K562 (cell line): ENCODE results near the gene NXPH4. TPM values are rescaled to one million over a fixed set of nuclear protein-coding genes. Genes with fewer than 3 reads are reported as not detected.

ENCODE experiments used
- LEF1 ChIP-seq: fragments of 450-650 bp; IDR thresholded peaks from 2 replicates; pipeline ENCODE4 v1.6.1; 2016; ENCODE audit warnings: mild to moderate bottlenecking
- RBM15 ChIP-seq: fragments of 200-400 bp; formaldehyde crosslinking; IDR thresholded peaks from 2 replicates; pipeline ENCODE4 v1.6.1; 2018; ENCODE audit warnings: mild to moderate bottlenecking, low read length, moderate library complexity; ENCODE audit not compliant: insufficient read depth
- RBM39 ChIP-seq: fragments of 200-400 bp; formaldehyde crosslinking; optimal IDR thresholded peaks from 2 replicates; pipeline ENCODE3; 2018; ENCODE audit warnings: low read depth, low read length
- TEAD2 ChIP-seq: fragments of 450-650 bp; IDR thresholded peaks from 2 replicates; pipeline ENCODE4 v1.6.1; 2016; ENCODE audit warnings: missing genetic modification characterization, control low read depth, missing compliant biosample characterization
- ZBTB7A ChIP-seq: IDR thresholded peaks from 2 replicates; pipeline ENCODE4 v1.6.1; 2011; ENCODE audit warnings: low read depth, mild to moderate bottlenecking, low read length, moderate library complexity, borderline replicate concordance; ENCODE audit not compliant: control insufficient read depth
- ZKSCAN3 ChIP-seq: fragments of 250-450 bp; sonication (Bioruptor Pico); IDR thresholded peaks from 2 replicates; pipeline ENCODE4 v1.4.0; 2020
- polyA plus RNA-seq, 8 experiments: library from polyadenylated mRNA; depleted of rRNA in 4 of 8; stranded (reverse) in 5 of 8; unstranded in 3 of 8; fragments of >200 nt; fragmentation: Nextera tagmentation in 2 of 8; fragmentation: Illumina TruSeq in 1 of 8; extraction: Ambion mirVana in 2 of 8; extraction: Trizol in 1 of 8; gene quantifications; 2 replicates each; pipeline versions ENCODE4 v1.2.1 to v1.2.3, GENCODE V29; 2011 to 2014; ENCODE audit warnings: inconsistent platforms in 1 of 8, missing spikeins in 1 of 8
- total RNA-seq, 7 experiments: library from RNA; depleted of rRNA in 6 of 7; stranded (reverse); fragments of >200 nt in 6 of 7; fragmentation: Illumina TruSeq in 2 of 7; extraction: Trizol in 2 of 7; gene quantifications; 2 replicates each; pipeline versions ENCODE4 v1.2.1 to v1.2.3, GENCODE V29; 2011 to 2021; ENCODE audit warnings: low replicate concordance in 1 of 7
- TF ChIP-seq, protein P1 (sequence below): sonication (generic); formaldehyde crosslinking; IDR thresholded peaks from 2 replicates; pipeline ENCODE4 v1.8.0; 2022; ENCODE audit warnings: missing genetic modification reagents, mild to moderate bottlenecking, moderate library complexity, borderline replicate concordance
- TF ChIP-seq, protein P2 (sequence below): IDR thresholded peaks from 3 replicates; pipeline ENCODE4 v1.6.1; 2011; ENCODE audit warnings: borderline replicate concordance, mild to moderate bottlenecking, moderate library complexity; ENCODE audit not compliant: insufficient read length; ENCODE audit errors: extremely low read depth
- TF ChIP-seq, protein P3 (sequence below): fragments of 200-600 bp; sonication (generic); IDR thresholded peaks from one replicate; pipeline ENCODE4 v1.6.1; 2012; ENCODE audit warnings: mild to moderate bottlenecking, low read depth, low read length, inconsistent platforms

The NXPH4 gene
- total and polyA plus RNA-seq, 9 of the 15 experiments (the other 6 are each of a cell fraction or from before 2014, with no cell fraction given) = 0.49 to 2.7 (median 1.1) TPM; not detected in 4

GRCh38 chr12:57235017-57235727 is 18.6 kb downstream of the NXPH4 start (continued):
- TF ChIP-seq ZBTB7A (peak; percentile 64; the same call in 1 of the 2 replicates), LEF1 (no peak), RBM39 (no peak), ZKSCAN3 (CRISPR knock-in tag) (no peak), TEAD2 (tag) (no peak), RBM15 (no peak)
- TF ChIP-seq, protein P1, sequence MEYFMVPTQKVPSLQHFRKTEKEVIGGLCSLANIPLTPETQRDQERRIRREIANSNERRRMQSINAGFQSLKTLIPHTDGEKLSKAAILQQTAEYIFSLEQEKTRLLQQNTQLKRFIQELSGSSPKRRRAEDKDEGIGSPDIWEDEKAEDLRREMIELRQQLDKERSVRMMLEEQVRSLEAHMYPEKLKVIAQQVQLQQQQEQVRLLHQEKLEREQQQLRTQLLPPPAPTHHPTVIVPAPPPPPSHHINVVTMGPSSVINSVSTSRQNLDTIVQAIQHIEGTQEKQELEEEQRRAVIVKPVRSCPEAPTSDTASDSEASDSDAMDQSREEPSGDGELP (CRISPR knock-in tag) = peak; percentile 58; the same call in 1 of the 2 replicates
- TF ChIP-seq, protein P2, sequence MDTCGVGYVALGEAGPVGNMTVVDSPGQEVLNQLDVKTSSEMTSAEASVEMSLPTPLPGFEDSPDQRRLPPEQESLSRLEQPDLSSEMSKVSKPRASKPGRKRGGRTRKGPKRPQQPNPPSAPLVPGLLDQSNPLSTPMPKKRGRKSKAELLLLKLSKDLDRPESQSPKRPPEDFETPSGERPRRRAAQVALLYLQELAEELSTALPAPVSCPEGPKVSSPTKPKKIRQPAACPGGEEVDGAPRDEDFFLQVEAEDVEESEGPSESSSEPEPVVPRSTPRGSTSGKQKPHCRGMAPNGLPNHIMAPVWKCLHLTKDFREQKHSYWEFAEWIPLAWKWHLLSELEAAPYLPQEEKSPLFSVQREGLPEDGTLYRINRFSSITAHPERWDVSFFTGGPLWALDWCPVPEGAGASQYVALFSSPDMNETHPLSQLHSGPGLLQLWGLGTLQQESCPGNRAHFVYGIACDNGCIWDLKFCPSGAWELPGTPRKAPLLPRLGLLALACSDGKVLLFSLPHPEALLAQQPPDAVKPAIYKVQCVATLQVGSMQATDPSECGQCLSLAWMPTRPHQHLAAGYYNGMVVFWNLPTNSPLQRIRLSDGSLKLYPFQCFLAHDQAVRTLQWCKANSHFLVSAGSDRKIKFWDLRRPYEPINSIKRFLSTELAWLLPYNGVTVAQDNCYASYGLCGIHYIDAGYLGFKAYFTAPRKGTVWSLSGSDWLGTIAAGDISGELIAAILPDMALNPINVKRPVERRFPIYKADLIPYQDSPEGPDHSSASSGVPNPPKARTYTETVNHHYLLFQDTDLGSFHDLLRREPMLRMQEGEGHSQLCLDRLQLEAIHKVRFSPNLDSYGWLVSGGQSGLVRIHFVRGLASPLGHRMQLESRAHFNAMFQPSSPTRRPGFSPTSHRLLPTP = no peak
- TF ChIP-seq, protein P3, sequence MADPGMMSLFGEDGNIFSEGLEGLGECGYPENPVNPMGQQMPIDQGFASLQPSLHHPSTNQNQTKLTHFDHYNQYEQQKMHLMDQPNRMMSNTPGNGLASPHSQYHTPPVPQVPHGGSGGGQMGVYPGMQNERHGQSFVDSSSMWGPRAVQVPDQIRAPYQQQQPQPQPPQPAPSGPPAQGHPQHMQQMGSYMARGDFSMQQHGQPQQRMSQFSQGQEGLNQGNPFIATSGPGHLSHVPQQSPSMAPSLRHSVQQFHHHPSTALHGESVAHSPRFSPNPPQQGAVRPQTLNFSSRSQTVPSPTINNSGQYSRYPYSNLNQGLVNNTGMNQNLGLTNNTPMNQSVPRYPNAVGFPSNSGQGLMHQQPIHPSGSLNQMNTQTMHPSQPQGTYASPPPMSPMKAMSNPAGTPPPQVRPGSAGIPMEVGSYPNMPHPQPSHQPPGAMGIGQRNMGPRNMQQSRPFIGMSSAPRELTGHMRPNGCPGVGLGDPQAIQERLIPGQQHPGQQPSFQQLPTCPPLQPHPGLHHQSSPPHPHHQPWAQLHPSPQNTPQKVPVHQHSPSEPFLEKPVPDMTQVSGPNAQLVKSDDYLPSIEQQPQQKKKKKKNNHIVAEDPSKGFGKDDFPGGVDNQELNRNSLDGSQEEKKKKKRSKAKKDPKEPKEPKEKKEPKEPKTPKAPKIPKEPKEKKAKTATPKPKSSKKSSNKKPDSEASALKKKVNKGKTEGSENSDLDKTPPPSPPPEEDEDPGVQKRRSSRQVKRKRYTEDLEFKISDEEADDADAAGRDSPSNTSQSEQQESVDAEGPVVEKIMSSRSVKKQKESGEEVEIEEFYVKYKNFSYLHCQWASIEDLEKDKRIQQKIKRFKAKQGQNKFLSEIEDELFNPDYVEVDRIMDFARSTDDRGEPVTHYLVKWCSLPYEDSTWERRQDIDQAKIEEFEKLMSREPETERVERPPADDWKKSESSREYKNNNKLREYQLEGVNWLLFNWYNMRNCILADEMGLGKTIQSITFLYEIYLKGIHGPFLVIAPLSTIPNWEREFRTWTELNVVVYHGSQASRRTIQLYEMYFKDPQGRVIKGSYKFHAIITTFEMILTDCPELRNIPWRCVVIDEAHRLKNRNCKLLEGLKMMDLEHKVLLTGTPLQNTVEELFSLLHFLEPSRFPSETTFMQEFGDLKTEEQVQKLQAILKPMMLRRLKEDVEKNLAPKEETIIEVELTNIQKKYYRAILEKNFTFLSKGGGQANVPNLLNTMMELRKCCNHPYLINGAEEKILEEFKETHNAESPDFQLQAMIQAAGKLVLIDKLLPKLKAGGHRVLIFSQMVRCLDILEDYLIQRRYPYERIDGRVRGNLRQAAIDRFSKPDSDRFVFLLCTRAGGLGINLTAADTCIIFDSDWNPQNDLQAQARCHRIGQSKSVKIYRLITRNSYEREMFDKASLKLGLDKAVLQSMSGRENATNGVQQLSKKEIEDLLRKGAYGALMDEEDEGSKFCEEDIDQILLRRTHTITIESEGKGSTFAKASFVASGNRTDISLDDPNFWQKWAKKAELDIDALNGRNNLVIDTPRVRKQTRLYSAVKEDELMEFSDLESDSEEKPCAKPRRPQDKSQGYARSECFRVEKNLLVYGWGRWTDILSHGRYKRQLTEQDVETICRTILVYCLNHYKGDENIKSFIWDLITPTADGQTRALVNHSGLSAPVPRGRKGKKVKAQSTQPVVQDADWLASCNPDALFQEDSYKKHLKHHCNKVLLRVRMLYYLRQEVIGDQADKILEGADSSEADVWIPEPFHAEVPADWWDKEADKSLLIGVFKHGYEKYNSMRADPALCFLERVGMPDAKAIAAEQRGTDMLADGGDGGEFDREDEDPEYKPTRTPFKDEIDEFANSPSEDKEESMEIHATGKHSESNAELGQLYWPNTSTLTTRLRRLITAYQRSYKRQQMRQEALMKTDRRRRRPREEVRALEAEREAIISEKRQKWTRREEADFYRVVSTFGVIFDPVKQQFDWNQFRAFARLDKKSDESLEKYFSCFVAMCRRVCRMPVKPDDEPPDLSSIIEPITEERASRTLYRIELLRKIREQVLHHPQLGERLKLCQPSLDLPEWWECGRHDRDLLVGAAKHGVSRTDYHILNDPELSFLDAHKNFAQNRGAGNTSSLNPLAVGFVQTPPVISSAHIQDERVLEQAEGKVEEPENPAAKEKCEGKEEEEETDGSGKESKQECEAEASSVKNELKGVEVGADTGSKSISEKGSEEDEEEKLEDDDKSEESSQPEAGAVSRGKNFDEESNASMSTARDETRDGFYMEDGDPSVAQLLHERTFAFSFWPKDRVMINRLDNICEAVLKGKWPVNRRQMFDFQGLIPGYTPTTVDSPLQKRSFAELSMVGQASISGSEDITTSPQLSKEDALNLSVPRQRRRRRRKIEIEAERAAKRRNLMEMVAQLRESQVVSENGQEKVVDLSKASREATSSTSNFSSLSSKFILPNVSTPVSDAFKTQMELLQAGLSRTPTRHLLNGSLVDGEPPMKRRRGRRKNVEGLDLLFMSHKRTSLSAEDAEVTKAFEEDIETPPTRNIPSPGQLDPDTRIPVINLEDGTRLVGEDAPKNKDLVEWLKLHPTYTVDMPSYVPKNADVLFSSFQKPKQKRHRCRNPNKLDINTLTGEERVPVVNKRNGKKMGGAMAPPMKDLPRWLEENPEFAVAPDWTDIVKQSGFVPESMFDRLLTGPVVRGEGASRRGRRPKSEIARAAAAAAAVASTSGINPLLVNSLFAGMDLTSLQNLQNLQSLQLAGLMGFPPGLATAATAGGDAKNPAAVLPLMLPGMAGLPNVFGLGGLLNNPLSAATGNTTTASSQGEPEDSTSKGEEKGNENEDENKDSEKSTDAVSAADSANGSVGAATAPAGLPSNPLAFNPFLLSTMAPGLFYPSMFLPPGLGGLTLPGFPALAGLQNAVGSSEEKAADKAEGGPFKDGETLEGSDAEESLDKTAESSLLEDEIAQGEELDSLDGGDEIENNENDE = no peak
